Pancreas (tissue), 10 donors: ENCODE data around the gene TMEM108. TPM values are rescaled to one million over a fixed set of nuclear protein-coding genes. Genes with fewer than 3 reads are reported as not detected.

Source experiments
- ATAC-seq, 4 donors: fragments of 200-7000 bp; cut with Tn5 transposase; one replicate each; pipeline versions ENCODE4 v1.8.0 to v1.9.1; 2020; ENCODE audit warnings: mild to moderate bottlenecking in 4 of 4, moderate library complexity in 4 of 4
- DNase-seq, 6 donors: peaks; one replicate each; pipeline ENCODE4 v3.0.0-alpha.2; 2020
- FAIRE-seq: peaks from 2 replicates; lab custom pipeline; 2012; peaks lifted over from hg19 to GRCh38; lab: Jason Lieb, UNC
- H3K27ac ChIP-seq, 4 donors: fragments of 200-600 bp; sonication (generic); 1 replicate in 3 of 4; 2 replicates in 1 of 4; pipeline versions ENCODE4 v1.5.0 to v1.8.0; 2020
- H3K27me3 ChIP-seq, 4 donors: fragments of 200-600 bp; one replicate each; pipeline ENCODE4 v1.8.0; 2021
- H3K36me3 ChIP-seq, 3 donors: fragments of 200-600 bp; sonication (generic) in 1 of 3; one replicate each; pipeline versions ENCODE4 v1.5.0 to v1.8.0; 2020 to 2021
- H3K4me1 ChIP-seq, 3 donors: fragments of 200-600 bp; one replicate each; pipeline ENCODE4 v1.8.0; 2021
- H3K4me3 ChIP-seq, 4 donors: fragments of 200-600 bp; sonication (generic) in 2 of 4; one replicate each; pipeline versions ENCODE4 v1.5.0 to v1.8.0; 2020 to 2021
- H3K9me3 ChIP-seq, 4 donors: fragments of 200-600 bp; one replicate each; pipeline ENCODE4 v1.8.0; 2021
- WGBS, 2 donors: extraction: QIAGEN DNeasy Blood & Tissue Kit; methylation state at CpG; one replicate each; pipeline ENCODE4 v1.1.7; 2013; 5-methylcytosine and 5-hydroxymethylcytosine counted together
- intact Hi-C, 3 donors: fragments of 100-400 bp; cut with DNase I; formaldehyde crosslinking; loops; one replicate each; pipeline versions ENCODE4 v1.11.1 to v1.14.2; 2022
- polyA plus RNA-seq, 2 donors: library from polyadenylated mRNA; stranded (reverse); fragments of 200-250 nt; gene quantifications; one replicate each; pipeline ENCODE4 v1.2.3, GENCODE V29; 2013
- total RNA-seq, 6 donors: library from RNA; stranded (reverse); fragmentation: NEBNext Ultra II Directional in 4 of 6; extraction: Animal tissue kit (Norgen Biotek cat#: 25700) in 4 of 6; gene quantifications; one replicate each; pipeline versions ENCODE4 v1.2.1 to v1.2.4, GENCODE V29; 2021 to 2023
- TF ChIP-seq, protein P1 (sequence below), 4 donors: fragments of 200-600 bp; sonication (generic) in 3 of 4; IDR thresholded peaks; one replicate each; pipeline versions ENCODE4 v1.5.0 to v1.8.0; 2021; ENCODE audit warnings: antibody characterized with exemption in 4 of 4
- donor health status: healthy with polysubstance abuse.
- donor health status: DM: no; HTN: no; CAD: no; lungs with moderate emphysema.
- donor health status: DM: no; HTN: no; CAD: no.
- donor health status: control.
- donor health status: control.
- donor health status: Bipolar disorder and iron deficiency.
- donor health status: DM: yes; HTN: yes; CAD: no.
- donor health status: DM: no; HTN: no; CAD: no.
- donor health status: DM: no; HTN: no; CAD: no.
- donor health status: DM: yes; HTN: yes; CAD: no.

The TMEM108 gene
- total and polyA plus RNA-seq, 8 donors = 0.23 to 2.1 (median 0.52) TPM

DNA sequence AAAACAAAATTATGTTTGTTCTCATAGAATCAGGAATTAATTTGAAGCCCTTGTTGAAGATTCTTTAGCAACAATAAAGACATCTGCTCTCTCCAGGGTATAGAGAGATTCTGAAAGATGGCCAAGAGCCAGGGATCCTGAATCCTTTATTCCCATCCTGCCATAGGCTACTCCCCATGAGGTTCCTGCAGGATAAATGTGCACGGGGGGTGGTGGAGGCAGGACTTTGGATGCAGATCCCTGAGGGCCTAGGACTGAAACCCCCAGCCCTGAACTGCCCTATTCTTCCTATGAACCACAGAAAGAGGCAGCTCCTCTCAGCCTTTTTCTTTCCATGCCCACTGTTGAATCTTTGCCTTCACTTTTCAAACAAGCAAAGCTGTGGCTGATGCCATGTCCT is 17.1 kb downstream of the TMEM108 start:
- no peak for FAIRE-seq
- 44 to 65% methylated on average over 1 of the region's 1 CpG for WGBS, 2 donors

DNA sequence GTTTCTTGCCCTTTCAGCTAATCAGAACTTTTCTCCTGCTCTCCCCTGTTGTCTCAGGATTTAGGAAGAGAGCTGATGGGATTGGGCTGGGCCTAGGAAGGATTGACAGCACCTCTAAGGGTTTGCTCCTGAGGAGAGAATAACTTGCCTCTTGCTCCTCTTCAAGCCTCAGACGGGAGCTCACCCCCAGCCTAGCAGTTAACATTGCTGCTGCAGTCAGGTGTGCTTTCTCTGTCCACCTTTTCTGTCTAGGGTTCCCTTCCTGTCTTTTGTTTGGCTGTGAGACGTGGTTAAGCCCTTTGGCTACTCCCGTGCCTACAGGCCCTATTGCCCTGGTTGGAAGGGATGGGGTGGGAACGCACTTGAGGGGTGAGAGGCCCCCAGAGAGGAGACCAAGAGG is 20.1 kb downstream of the TMEM108 start:
- TF ChIP-seq, protein P1, sequence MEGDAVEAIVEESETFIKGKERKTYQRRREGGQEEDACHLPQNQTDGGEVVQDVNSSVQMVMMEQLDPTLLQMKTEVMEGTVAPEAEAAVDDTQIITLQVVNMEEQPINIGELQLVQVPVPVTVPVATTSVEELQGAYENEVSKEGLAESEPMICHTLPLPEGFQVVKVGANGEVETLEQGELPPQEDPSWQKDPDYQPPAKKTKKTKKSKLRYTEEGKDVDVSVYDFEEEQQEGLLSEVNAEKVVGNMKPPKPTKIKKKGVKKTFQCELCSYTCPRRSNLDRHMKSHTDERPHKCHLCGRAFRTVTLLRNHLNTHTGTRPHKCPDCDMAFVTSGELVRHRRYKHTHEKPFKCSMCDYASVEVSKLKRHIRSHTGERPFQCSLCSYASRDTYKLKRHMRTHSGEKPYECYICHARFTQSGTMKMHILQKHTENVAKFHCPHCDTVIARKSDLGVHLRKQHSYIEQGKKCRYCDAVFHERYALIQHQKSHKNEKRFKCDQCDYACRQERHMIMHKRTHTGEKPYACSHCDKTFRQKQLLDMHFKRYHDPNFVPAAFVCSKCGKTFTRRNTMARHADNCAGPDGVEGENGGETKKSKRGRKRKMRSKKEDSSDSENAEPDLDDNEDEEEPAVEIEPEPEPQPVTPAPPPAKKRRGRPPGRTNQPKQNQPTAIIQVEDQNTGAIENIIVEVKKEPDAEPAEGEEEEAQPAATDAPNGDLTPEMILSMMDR (IDR thresholded peaks at IDR 0.05) = no peak
- FAIRE-seq = no peak
- DNase-seq = no peak
- Histone ChIP-seq H3K4me3 (no peak overlapping the region), H3K9me3 (no peaks in the 10 kb centered on the region), H3K27me3 (no peaks in the 10 kb centered on the region), H3K27ac (no peak overlapping the region), H3K36me3 (no peaks in the 10 kb centered on the region), H3K4me1 (peaks cover 0 to 5% (median 0%) of the 10 kb centered on the region in 3 donors)
- ATAC-seq = no peak
- WGBS, 2 donors = 83 to 84% methylated on average over 4 of the region's 4 CpGs
- intact Hi-C loops = no loop called here

More for the DNA sequence above, 17.1 kb downstream of the TMEM108 start:
- no peak for ATAC-seq
- DNase-seq = no peak
- no peaks in the 10 kb centered on the region for H3K9me3 ChIP-seq
- H3K27me3 ChIP-seq = no peaks in the 10 kb centered on the region
- intact Hi-C loops = no loop called here
- no peak overlapping the region for H3K4me3 ChIP-seq
- no peaks in the 10 kb centered on the region for H3K4me1 ChIP-seq
- TF ChIP-seq, protein P1 (IDR thresholded peaks at IDR 0.05) = no peak
- H3K36me3 ChIP-seq = no peaks in the 10 kb centered on the region
- no peak overlapping the region for H3K27ac ChIP-seq

DNA sequence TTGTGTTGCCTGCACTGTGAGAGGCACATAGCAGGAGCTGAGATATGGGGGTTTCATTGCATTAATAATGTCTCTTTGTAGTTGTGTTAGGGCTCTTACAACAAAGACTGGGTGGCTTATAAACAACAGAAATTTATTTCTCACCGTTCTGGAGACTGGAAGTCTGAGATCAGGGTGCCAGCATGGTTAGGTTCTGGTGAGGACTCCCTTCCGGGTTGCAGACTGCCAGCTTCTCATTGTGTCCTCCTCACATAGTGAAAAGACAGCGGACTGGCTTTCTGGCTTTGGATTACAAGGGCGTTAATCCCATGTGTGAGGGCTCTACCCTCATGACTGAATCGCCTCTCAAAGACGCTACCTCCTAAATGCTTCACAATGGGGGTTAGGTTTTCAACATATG is 20.6 kb downstream of the TMEM108 start:
- TF ChIP-seq, protein P1 (IDR thresholded peaks at IDR 0.05) = no peak
- no peak for FAIRE-seq
- Histone ChIP-seq H3K27ac (no peak overlapping the region), H3K27me3 (no peaks in the 10 kb centered on the region), H3K4me1 (peaks cover 0 to 5% (median 0%) of the 10 kb centered on the region in 3 donors), H3K4me3 (no peak overlapping the region), H3K36me3 (no peaks in the 10 kb centered on the region), H3K9me3 (no peaks in the 10 kb centered on the region)
- WGBS, 2 donors = 64 to 71% methylated on average over 6 of the region's 6 CpGs
- DNase-seq = no peak
- no peak for ATAC-seq
- intact Hi-C loops = no loop called here

DNA sequence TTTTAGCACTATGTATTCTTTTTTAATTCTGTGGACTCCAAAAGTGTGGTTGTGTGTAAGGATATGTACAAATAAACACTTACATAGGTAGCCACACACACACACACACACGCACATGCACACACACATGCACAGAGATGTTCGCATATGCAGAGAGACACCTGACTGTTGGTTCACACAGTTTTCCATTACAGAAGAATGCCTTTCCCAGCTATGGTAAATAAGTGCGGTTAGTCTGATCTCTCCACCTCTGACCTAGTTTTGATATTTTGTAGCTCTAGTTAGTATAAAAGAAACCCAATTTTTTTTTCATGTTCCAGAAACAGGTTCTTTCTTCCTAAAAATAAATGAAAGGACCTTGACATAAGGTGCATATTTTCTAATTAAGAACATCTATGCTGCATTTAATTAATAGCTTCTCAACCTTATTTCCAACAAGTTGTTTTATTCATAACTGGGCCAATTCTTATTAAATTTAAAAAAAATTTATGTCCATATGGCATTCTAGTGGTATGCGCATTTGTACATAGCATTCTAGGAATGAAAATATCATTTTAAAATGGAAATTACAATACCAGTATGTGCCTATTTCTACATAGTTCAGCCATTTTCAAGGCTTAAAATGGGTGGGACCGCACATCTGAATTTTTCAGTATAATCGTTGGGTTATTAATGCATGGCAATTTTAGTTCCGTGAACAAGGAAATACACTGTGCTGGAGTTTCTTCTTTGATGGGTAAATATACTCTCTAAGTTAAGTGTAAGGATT is 27.2 kb downstream of the TMEM108 start:
- Histone ChIP-seq H3K4me1 (peaks cover 0 to 5% (median 0%) of the 10 kb centered on the region in 3 donors), H3K36me3 (no peaks in the 10 kb centered on the region), H3K27ac (no peak overlapping the region), H3K27me3 (no peaks in the 10 kb centered on the region), H3K9me3 (no peaks in the 10 kb centered on the region), H3K4me3 (no peak overlapping the region)
- no peak for ATAC-seq
- WGBS, 2 donors = 91 to 97% methylated on average over 7 of the region's 7 CpGs
- no peak for DNase-seq
- intact Hi-C loops = no loop called here
- TF ChIP-seq, protein P1 (IDR thresholded peaks at IDR 0.05) = no peak
- no peak for FAIRE-seq

DNA sequence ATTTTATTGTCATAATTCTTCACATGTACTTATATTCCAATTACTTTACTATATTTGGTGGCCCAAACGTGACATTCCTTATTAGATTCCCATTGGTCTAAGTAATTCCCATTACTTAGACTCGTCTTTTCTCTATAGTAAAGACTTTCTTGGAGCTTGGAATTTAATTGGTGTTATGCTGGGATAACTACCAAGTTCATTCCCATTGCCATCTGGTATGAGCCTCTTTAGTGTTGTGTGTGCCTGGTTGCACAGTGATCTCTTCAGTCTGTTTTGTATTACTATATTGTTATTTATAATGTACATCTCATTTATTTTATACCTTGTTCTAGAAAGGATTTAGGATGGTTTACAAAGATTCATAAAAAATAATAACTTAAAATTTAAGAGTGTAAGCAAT is 27.8 kb downstream of the TMEM108 start:
- Histone ChIP-seq H3K4me3 (no peak overlapping the region), H3K36me3 (no peaks in the 10 kb centered on the region), H3K27me3 (no peaks in the 10 kb centered on the region), H3K27ac (no peak overlapping the region), H3K4me1 (no peaks in the 10 kb centered on the region), H3K9me3 (no peaks in the 10 kb centered on the region)
- TF ChIP-seq, protein P1 (IDR thresholded peaks at IDR 0.05) = no peak
- intact Hi-C loops = no loop called here
- DNase-seq (no peak), FAIRE-seq (no peak), ATAC-seq (no peak)
- 74 to 76% methylated on average over 2 of the region's 2 CpGs for WGBS, 2 donors
